K562 (cell line): Measurements from ENCODE around the gene P4HB. TPM values are rescaled to one million over a fixed set of nuclear protein-coding genes. Genes with fewer than 3 reads are reported as not detected.

ENCODE experiments used
- RERE ChIP-seq: sonication (generic); formaldehyde crosslinking; IDR thresholded peaks from 2 replicates; pipeline ENCODE4 v1.8.0; 2023; ENCODE audit warnings: missing genetic modification reagents, mild to moderate bottlenecking, borderline replicate concordance
- polyA plus RNA-seq, 8 experiments: library from polyadenylated mRNA; depleted of rRNA in 4 of 8; stranded (reverse) in 5 of 8; unstranded in 3 of 8; fragments of >200 nt; fragmentation: Nextera tagmentation in 2 of 8; fragmentation: Illumina TruSeq in 1 of 8; extraction: Ambion mirVana in 2 of 8; extraction: Trizol in 1 of 8; gene quantifications; 2 replicates each; pipeline versions ENCODE4 v1.2.1 to v1.2.3, GENCODE V29; 2011 to 2014; ENCODE audit warnings: inconsistent platforms in 1 of 8, missing spikeins in 1 of 8
- total RNA-seq, 7 experiments: library from RNA; depleted of rRNA in 6 of 7; stranded (reverse); fragments of >200 nt in 6 of 7; fragmentation: Illumina TruSeq in 2 of 7; extraction: Trizol in 2 of 7; gene quantifications; 2 replicates each; pipeline versions ENCODE4 v1.2.1 to v1.2.3, GENCODE V29; 2011 to 2021; ENCODE audit warnings: low replicate concordance in 1 of 7

Gene P4HB
- total and polyA plus RNA-seq, 9 of the 15 experiments (the other 6 are each of a cell fraction or from before 2014, with no cell fraction given), result 4.4 to 645 (median 325) TPM

- TF ChIP-seq RERE (CRISPR knock-in tag), result no peak
Observed at GRCh38 chr17:81867170-81867990, 7.0 kb upstream of the P4HB start (continued).
